K562 (cell line): ENCODE results near the gene TPRG1L. TPM values are rescaled to one million over a fixed set of nuclear protein-coding genes. Genes with fewer than 3 reads are reported as not detected.

Source experiments
- ARHGAP35 ChIP-seq: fragments of 450-650 bp; IDR thresholded peaks from 2 replicates; pipeline ENCODE4 v1.6.1; 2018; ENCODE audit not compliant: partially characterized antibody
- CBFA2T2 ChIP-seq: fragments of 450-650 bp; conservative IDR thresholded peaks from 2 replicates; pipeline ENCODE4 v1.6.1; 2017; ENCODE audit warnings: mild to moderate bottlenecking
- polyA plus RNA-seq, 8 experiments: library from polyadenylated mRNA; depleted of rRNA in 4 of 8; stranded (reverse) in 5 of 8; unstranded in 3 of 8; fragments of >200 nt; fragmentation: Nextera tagmentation in 2 of 8; fragmentation: Illumina TruSeq in 1 of 8; extraction: Ambion mirVana in 2 of 8; extraction: Trizol in 1 of 8; gene quantifications; 2 replicates each; pipeline versions ENCODE4 v1.2.1 to v1.2.3, GENCODE V29; 2011 to 2014; ENCODE audit warnings: inconsistent platforms in 1 of 8, missing spikeins in 1 of 8
- total RNA-seq, 7 experiments: library from RNA; depleted of rRNA in 6 of 7; stranded (reverse); fragments of >200 nt in 6 of 7; fragmentation: Illumina TruSeq in 2 of 7; extraction: Trizol in 2 of 7; gene quantifications; 2 replicates each; pipeline versions ENCODE4 v1.2.1 to v1.2.3, GENCODE V29; 2011 to 2021; ENCODE audit warnings: low replicate concordance in 1 of 7
- TF ChIP-seq, protein P1 (sequence below): fragments of 250-450 bp; sonication (Bioruptor Pico); IDR thresholded peaks from 2 replicates; pipeline ENCODE4 v1.5.0; 2021; ENCODE audit warnings: mild to moderate bottlenecking, borderline replicate concordance
- TF ChIP-seq, protein P2 (sequence below): fragments of 450-650 bp; formaldehyde crosslinking; IDR thresholded peaks from 2 replicates; pipeline ENCODE4 v1.4.0; 2022; ENCODE audit warnings: mild to moderate bottlenecking, moderate library complexity
- TF ChIP-seq, protein P3 (sequence below): conservative IDR thresholded peaks from 2 replicates; pipeline ENCODE4 v1.6.1; 2011; ENCODE audit warnings: low read depth, mild to moderate bottlenecking, low read length; ENCODE audit not compliant: control insufficient read depth

TPRG1L gene
- total and polyA plus RNA-seq, 9 of the 15 experiments (the other 6 are each of a cell fraction or from before 2014, with no cell fraction given): 1.6 to 11.0 (median 6.2) TPM

DNA sequence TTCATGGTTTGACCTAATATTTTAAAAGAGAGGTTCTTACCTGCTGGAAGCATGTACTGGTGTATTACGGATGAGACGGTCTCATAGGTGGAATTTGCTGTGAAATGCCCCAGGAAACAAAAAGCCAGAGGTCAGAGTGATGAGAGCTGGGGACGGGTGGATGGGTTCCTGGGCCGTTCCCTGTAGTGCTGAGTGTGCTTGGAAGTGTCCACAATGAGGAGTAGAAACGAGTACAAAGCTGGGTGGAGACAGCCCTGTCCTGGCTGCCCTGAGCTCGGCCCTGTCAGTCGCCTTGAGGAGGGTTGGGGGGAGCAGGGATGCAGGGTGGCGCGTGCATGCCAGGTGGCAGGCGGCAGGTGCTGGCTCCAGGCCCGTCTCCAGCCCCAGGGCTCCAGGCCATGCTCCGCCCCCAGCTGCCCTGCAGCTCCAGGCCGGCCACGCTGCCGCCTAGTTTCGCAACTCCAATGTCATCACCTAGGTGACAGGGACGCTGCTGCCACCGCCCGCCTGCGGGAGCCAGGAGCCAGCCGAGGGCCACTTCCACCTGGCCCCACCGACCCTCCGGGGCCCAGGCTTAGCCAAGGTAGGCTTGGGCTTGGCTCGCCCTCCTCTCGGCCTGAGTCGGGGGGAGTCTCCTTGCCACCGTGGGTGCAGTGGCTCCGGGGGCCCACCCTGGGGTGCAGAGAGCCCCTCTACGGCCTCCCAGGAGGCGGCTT is 43.9 kb downstream of the TPRG1L start (continued):
- TF ChIP-seq, protein P1, sequence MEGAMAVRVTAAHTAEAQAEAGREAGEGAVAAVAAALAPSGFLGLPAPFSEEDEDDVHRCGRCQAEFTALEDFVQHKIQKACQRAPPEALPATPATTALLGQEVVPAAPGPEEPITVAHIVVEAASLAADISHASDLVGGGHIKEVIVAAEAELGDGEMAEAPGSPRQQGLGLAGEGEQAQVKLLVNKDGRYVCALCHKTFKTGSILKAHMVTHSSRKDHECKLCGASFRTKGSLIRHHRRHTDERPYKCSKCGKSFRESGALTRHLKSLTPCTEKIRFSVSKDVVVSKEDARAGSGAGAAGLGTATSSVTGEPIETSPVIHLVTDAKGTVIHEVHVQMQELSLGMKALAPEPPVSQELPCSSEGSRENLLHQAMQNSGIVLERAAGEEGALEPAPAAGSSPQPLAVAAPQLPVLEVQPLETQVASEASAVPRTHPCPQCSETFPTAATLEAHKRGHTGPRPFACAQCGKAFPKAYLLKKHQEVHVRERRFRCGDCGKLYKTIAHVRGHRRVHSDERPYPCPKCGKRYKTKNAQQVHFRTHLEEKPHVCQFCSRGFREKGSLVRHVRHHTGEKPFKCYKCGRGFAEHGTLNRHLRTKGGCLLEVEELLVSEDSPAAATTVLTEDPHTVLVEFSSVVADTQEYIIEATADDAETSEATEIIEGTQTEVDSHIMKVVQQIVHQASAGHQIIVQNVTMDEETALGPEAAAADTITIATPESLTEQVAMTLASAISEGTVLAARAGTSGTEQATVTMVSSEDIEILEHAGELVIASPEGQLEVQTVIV (CRISPR knock-in tag): no peak
- TF ChIP-seq, protein P2, sequence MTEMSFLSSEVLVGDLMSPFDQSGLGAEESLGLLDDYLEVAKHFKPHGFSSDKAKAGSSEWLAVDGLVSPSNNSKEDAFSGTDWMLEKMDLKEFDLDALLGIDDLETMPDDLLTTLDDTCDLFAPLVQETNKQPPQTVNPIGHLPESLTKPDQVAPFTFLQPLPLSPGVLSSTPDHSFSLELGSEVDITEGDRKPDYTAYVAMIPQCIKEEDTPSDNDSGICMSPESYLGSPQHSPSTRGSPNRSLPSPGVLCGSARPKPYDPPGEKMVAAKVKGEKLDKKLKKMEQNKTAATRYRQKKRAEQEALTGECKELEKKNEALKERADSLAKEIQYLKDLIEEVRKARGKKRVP (CRISPR knock-in tag): no peak
- TF ChIP-seq, protein P3, sequence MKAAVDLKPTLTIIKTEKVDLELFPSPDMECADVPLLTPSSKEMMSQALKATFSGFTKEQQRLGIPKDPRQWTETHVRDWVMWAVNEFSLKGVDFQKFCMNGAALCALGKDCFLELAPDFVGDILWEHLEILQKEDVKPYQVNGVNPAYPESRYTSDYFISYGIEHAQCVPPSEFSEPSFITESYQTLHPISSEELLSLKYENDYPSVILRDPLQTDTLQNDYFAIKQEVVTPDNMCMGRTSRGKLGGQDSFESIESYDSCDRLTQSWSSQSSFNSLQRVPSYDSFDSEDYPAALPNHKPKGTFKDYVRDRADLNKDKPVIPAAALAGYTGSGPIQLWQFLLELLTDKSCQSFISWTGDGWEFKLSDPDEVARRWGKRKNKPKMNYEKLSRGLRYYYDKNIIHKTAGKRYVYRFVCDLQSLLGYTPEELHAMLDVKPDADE: peak; percentile 65; the same call in 1 of the 2 replicates
- TF ChIP-seq CBFA2T2: 0 out of 2 replicates have a peak, but pooled peaks have one; percentile 4
- no peak for TF ChIP-seq ARHGAP35
- TF ChIP-seq, all 486 proteins: peak for 35
